Pancreas (tissue), 10 donors: Measurements from ENCODE around the gene PHF12. TPM values are rescaled to one million over a fixed set of nuclear protein-coding genes. Genes with fewer than 3 reads are reported as not detected.
A peak's percentile ranks its signal among the peaks of the same experiment; 100 is the strongest.
"Not testable (repeated sequence)": the region's sequence is repeated elsewhere in the genome, so short reads cannot be mapped to it uniquely, and the experiment has no call there.

ENCODE experiments used
- ATAC-seq, 4 donors: fragments of 200-7000 bp; cut with Tn5 transposase; one replicate each; pipeline versions ENCODE4 v1.8.0 to v1.9.1; 2020; ENCODE audit warnings: mild to moderate bottlenecking in 4 of 4, moderate library complexity in 4 of 4
- DNase-seq, 6 donors: peaks; one replicate each; pipeline ENCODE4 v3.0.0-alpha.2; 2020
- FAIRE-seq: peaks from 2 replicates; lab custom pipeline; 2012; peaks lifted over from hg19 to GRCh38; lab: Jason Lieb, UNC
- H3K27ac ChIP-seq, 4 donors: fragments of 200-600 bp; sonication (generic); 1 replicate in 3 of 4; 2 replicates in 1 of 4; pipeline versions ENCODE4 v1.5.0 to v1.8.0; 2020
- H3K27me3 ChIP-seq, 4 donors: fragments of 200-600 bp; one replicate each; pipeline ENCODE4 v1.8.0; 2021
- H3K36me3 ChIP-seq, 3 donors: fragments of 200-600 bp; sonication (generic) in 1 of 3; one replicate each; pipeline versions ENCODE4 v1.5.0 to v1.8.0; 2020 to 2021
- H3K4me1 ChIP-seq, 3 donors: fragments of 200-600 bp; one replicate each; pipeline ENCODE4 v1.8.0; 2021
- H3K4me3 ChIP-seq, 4 donors: fragments of 200-600 bp; sonication (generic) in 2 of 4; one replicate each; pipeline versions ENCODE4 v1.5.0 to v1.8.0; 2020 to 2021
- H3K9me3 ChIP-seq, 4 donors: fragments of 200-600 bp; one replicate each; pipeline ENCODE4 v1.8.0; 2021
- CTCF ChIP-seq, 4 donors: fragments of 200-600 bp; sonication (generic) in 3 of 4; IDR thresholded peaks; one replicate each; pipeline versions ENCODE4 v1.5.0 to v1.8.0; 2021; ENCODE audit warnings: antibody characterized with exemption in 4 of 4
- WGBS, 2 donors: extraction: QIAGEN DNeasy Blood & Tissue Kit; methylation state at CpG; one replicate each; pipeline ENCODE4 v1.1.7; 2013; 5-methylcytosine and 5-hydroxymethylcytosine counted together
- intact Hi-C, 3 donors: fragments of 100-400 bp; cut with DNase I; formaldehyde crosslinking; loops; one replicate each; pipeline versions ENCODE4 v1.11.1 to v1.14.2; 2022
- polyA plus RNA-seq, 2 donors: library from polyadenylated mRNA; stranded (reverse); fragments of 200-250 nt; gene quantifications; one replicate each; pipeline ENCODE4 v1.2.3, GENCODE V29; 2013
- total RNA-seq, 6 donors: library from RNA; stranded (reverse); fragmentation: NEBNext Ultra II Directional in 4 of 6; extraction: Animal tissue kit (Norgen Biotek cat#: 25700) in 4 of 6; gene quantifications; one replicate each; pipeline versions ENCODE4 v1.2.1 to v1.2.4, GENCODE V29; 2021 to 2023
- donor health status: healthy with polysubstance abuse.
- donor health status: DM: no; HTN: no; CAD: no; lungs with moderate emphysema.
- donor health status: DM: no; HTN: no; CAD: no.
- donor health status: control.
- donor health status: control.
- donor health status: Bipolar disorder and iron deficiency.
- donor health status: DM: yes; HTN: yes; CAD: no.
- donor health status: DM: no; HTN: no; CAD: no.
- donor health status: DM: no; HTN: no; CAD: no.
- donor health status: DM: yes; HTN: yes; CAD: no.

Gene PHF12
- total and polyA plus RNA-seq, 8 donors: 19.9 to 31.6 (median 25.6) TPM

GRCh38 chr17:28904800-28905199, 46.5 kb downstream of the PHF12 start:
- H3K27me3 ChIP-seq: no peaks in the 10 kb centered on the region
- no peak overlapping the region for H3K4me3 ChIP-seq
- H3K27ac ChIP-seq: no peak overlapping the region
- no peak for TF ChIP-seq CTCF (IDR thresholded peaks at IDR 0.05)
- no peak for FAIRE-seq
- WGBS, 2 donors: 48 to 50% methylated on average over 4 of the region's 4 CpGs
- intact Hi-C loops: loop anchor here in 2 of 3 donors (5.0 to 10.0 kb wide), 2 partner anchors 137 to 140 kb away; no protein-coding TSS in a partner anchor
- no peaks in the 10 kb centered on the region for H3K9me3 ChIP-seq
- peaks cover 6 to 9% (median 6%) of the 10 kb centered on the region in 3 donors for H3K4me1 ChIP-seq
- peaks cover 6 to 30% (median 24%) of the 10 kb centered on the region in 3 donors for H3K36me3 ChIP-seq
- no peak for DNase-seq
- no peak for ATAC-seq

GRCh38 chr17:28903546-28903841, 47.8 kb downstream of the PHF12 start:
- not testable (repeated sequence) for ATAC-seq, H3K4me1 ChIP-seq, H3K9me3 ChIP-seq, H3K27me3 ChIP-seq, FAIRE-seq, DNase-seq
- peaks cover 0 to 17% (median 16%) of the 10 kb centered on the region in 3 donors for H3K36me3 ChIP-seq
- peak overlapping the region in 1 of 4 donors; percentile 70 for H3K27ac ChIP-seq
- intact Hi-C loops: loop anchor here in 1 of 3 donors (10.0 kb wide), 1 partner anchor 139 kb away; no protein-coding TSS in a partner anchor
- H3K4me3 ChIP-seq: peak overlapping the region in 1 of 4 donors; percentile 84
- 51 to 59% methylated on average over 5 of the region's 5 CpGs for WGBS, 2 donors

GRCh38 chr17:28902819-28903545, 48.3 kb downstream of the PHF12 start, which contains the start of gene DHRS13:
Gene DHRS13 (minus strand): TSS chr17:28903079. CDS start chr17:28902944, 135 bp downstream.
- Histone ChIP-seq H3K36me3 (peaks cover 0 to 13% (median 11%) of the 10 kb centered on the region in 3 donors), H3K27me3 (no peaks in the 10 kb centered on the region), H3K9me3 (no peaks in the 10 kb centered on the region), H3K4me3 (peak within 1 kb of the TSS; percentile 51 to 84 (median 65)), H3K27ac (peak within 1 kb of the TSS; percentile 36 to 83 (median 72)), H3K4me1 (peaks cover 6 to 13% (median 12%) of the 10 kb centered on the region in 3 donors)
- DNase-seq (peak; percentile 84 to 99 (median 96)), FAIRE-seq (no peak), ATAC-seq (peak; percentile 94 to 96 (median 94))
- intact Hi-C loops: loop anchor here in 1 of 3 donors (10.0 kb wide), 1 partner anchor 138 kb away; no protein-coding TSS in a partner anchor
- WGBS, 2 donors: 0 to 1% methylated on average over 41 to 55 of the region's 55 CpGs
- peak; percentile 84 to 96 (median 90) for TF ChIP-seq CTCF (IDR thresholded peaks at IDR 0.05)

- peaks cover 0 to 9% (median 9%) of the 10 kb centered on the region in 3 donors for H3K36me3 ChIP-seq
- TF ChIP-seq CTCF (IDR thresholded peaks at IDR 0.05): no peak
- no peaks in the 10 kb centered on the region for H3K27me3 ChIP-seq
- intact Hi-C loops: loop anchor here in 1 of 3 donors (10.0 kb wide), 1 partner anchor 137 kb away; no protein-coding TSS in a partner anchor
- H3K4me1 ChIP-seq: peaks cover 6 to 14% (median 14%) of the 10 kb centered on the region in 3 donors
- no peak for FAIRE-seq
- H3K9me3 ChIP-seq: no peaks in the 10 kb centered on the region
- 4 to 6% methylated on average over 49 to 62 of the region's 62 CpGs for whole genome bisulfite sequencing, 2 donors
- H3K27ac ChIP-seq: peak overlapping the region; percentile 36 to 83 (median 72)
- peak; percentile 36 to 55 (median 45) for ATAC-seq
- H3K4me3 ChIP-seq: peak overlapping the region; percentile 51 to 84 (median 65)
- peak in 4 of 6 donors; percentile 45 to 81 (median 55) for DNase-seq
Observed at GRCh38 chr17:28901866-28902818, 49.2 kb downstream of the PHF12 start.
